ENCODE data around the gene TUBAL3. TPM values are rescaled to one million over a fixed set of nuclear protein-coding genes. Genes with fewer than 3 reads are reported as not detected.

Gene TUBAL3
- total and polyA plus RNA-seq, 2 donors (not counting 1 experiment from before 2014, with no cell fraction given): not detected

GRCh38 chr10:5423771-5424170, 19.1 kb upstream of the TUBAL3 start:
- DNase-seq (ENCODE audit: low read depth in 2 of 2): peak in 1 of 2 donors; percentile 72

DNA sequence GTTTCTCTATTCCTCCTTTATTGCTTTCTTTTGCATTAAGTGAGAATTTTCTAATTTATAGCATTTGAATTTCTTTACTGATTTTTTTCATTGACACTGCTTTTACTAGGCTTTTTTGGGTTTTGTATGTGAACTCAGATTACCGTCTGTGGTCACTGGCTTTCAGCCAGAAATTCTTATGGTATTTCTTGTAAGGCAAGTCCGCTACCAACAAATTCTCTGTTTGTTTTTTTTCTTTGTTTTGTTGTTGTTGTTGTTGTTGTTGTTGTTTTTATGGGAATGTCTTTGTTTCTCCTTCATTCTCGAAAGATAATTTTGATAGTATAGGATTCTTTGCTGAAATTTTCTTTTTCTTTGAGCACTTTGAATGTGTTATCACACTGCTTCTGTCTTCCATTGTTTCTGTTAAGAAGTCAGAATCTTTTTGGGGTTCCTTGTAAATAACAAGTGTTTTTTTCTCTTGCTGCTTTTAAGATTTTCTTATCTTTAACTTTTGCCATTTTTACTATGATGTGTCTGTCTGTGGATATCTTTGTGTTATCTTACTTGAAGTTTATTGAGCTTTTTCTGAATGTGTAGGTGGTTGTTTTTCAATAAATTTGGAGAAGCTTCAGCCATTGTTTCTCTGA, 15.0 kb upstream of the TUBAL3 start:
- Histone ChIP-seq H3K4me2 (ENCODE audit: extremely low read depth, insufficient read depth, low read length) (no peak overlapping the region), H3K27ac (ENCODE audit: insufficient read depth, low read length) (no peak overlapping the region), H3K27me3 (ENCODE audit: control insufficient read depth, insufficient read depth, low read length) (no peaks in the 10 kb centered on the region), H3K4me3 (replicated peaks in 1 of 4; ENCODE audit: control extremely low read depth in 1 of 4, insufficient read depth in 1 of 4, low read depth in 3 of 4, low read length in 4 of 4) (no peak overlapping the region), H3K9ac (ENCODE audit: insufficient read depth, low read length) (no peak overlapping the region), H4K20me1 (ENCODE audit: control insufficient read depth, extremely low read depth, insufficient read depth, low read length) (no peaks in the 10 kb centered on the region), H3K36me3 (ENCODE audit: control insufficient read depth, insufficient read depth, low read length) (no peaks in the 10 kb centered on the region), H3K4me1 (ENCODE audit: control insufficient read depth, extremely low read depth, insufficient read depth, low read length) (no peaks in the 10 kb centered on the region), H2AFZ (ENCODE audit: low read length) (no peak overlapping the region), H3K79me2 (ENCODE audit: control insufficient read depth, insufficient read depth, low read length) (peaks cover 74% of the 10 kb centered on the region), H3K9me3 (ENCODE audit: control insufficient read depth, insufficient read depth, low read depth, low read length) (no peaks in the 10 kb centered on the region)
- DNase-seq (ENCODE audit: low read depth in 2 of 2): peak in 1 of 2 donors; percentile 71
- TF ChIP-seq, protein P1, sequence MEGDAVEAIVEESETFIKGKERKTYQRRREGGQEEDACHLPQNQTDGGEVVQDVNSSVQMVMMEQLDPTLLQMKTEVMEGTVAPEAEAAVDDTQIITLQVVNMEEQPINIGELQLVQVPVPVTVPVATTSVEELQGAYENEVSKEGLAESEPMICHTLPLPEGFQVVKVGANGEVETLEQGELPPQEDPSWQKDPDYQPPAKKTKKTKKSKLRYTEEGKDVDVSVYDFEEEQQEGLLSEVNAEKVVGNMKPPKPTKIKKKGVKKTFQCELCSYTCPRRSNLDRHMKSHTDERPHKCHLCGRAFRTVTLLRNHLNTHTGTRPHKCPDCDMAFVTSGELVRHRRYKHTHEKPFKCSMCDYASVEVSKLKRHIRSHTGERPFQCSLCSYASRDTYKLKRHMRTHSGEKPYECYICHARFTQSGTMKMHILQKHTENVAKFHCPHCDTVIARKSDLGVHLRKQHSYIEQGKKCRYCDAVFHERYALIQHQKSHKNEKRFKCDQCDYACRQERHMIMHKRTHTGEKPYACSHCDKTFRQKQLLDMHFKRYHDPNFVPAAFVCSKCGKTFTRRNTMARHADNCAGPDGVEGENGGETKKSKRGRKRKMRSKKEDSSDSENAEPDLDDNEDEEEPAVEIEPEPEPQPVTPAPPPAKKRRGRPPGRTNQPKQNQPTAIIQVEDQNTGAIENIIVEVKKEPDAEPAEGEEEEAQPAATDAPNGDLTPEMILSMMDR (conservative IDR thresholded peaks at IDR 0.05 in 1 of 2, IDR thresholded peaks at IDR 0.05 in 1 of 2; ENCODE audit: low read depth in 1 of 2, low read length in 2 of 2): no peak
- TF ChIP-seq EZH2 (IDR thresholded peaks at IDR 0.05; ENCODE audit: low read length, missing control alignments): no peak

More at GRCh38 chr10:5423771-5424170, 19.1 kb upstream of the TUBAL3 start:
- H3K4me2 ChIP-seq (ENCODE audit: extremely low read depth, insufficient read depth, low read length): no peak overlapping the region
- H3K27ac ChIP-seq (ENCODE audit: insufficient read depth, low read length): no peak overlapping the region
- H3K9ac ChIP-seq (ENCODE audit: insufficient read depth, low read length): no peak overlapping the region
- no peaks in the 10 kb centered on the region for H3K9me3 ChIP-seq (ENCODE audit: control insufficient read depth, insufficient read depth, low read depth, low read length)
- H3K4me3 ChIP-seq (replicated peaks in 1 of 4; ENCODE audit: control extremely low read depth in 1 of 4, insufficient read depth in 1 of 4, low read depth in 3 of 4, low read length in 4 of 4): no peak overlapping the region
- H4K20me1 ChIP-seq (ENCODE audit: control insufficient read depth, extremely low read depth, insufficient read depth, low read length): no peaks in the 10 kb centered on the region
- TF ChIP-seq, protein P1 (conservative IDR thresholded peaks at IDR 0.05 in 1 of 2, IDR thresholded peaks at IDR 0.05 in 1 of 2; ENCODE audit: low read depth in 1 of 2, low read length in 2 of 2): no peak
- no peak for TF ChIP-seq EZH2 (IDR thresholded peaks at IDR 0.05; ENCODE audit: low read length, missing control alignments)
- H2AFZ ChIP-seq (ENCODE audit: low read length): no peak overlapping the region
- no peaks in the 10 kb centered on the region for H3K27me3 ChIP-seq (ENCODE audit: control insufficient read depth, insufficient read depth, low read length)
- no peaks in the 10 kb centered on the region for H3K36me3 ChIP-seq (ENCODE audit: control insufficient read depth, insufficient read depth, low read length)
- peaks cover 42% of the 10 kb centered on the region for H3K79me2 ChIP-seq (ENCODE audit: control insufficient read depth, insufficient read depth, low read length)
- no peaks in the 10 kb centered on the region for H3K4me1 ChIP-seq (ENCODE audit: control insufficient read depth, extremely low read depth, insufficient read depth, low read length)

DNA sequence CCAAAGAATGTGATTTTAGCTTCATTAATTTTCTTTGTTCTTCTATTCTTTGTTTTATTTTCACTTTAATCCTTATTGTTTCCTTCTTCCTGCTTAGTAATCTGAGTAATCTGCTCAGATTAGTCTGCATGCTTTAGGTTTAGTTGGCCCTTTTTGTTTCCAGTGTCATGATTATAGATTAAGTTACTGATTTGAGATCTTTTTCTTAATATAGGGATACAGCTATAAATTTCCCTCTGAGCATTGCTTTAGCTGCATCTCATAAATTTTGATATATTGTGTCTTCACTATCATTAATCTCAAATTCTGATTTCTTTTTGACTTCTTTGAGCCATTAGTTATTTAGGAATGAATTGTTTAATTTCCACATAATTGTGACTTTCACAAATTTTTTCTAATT, 14.0 kb upstream of the TUBAL3 start:
- no peak overlapping the region for H3K9ac ChIP-seq (ENCODE audit: insufficient read depth, low read length)
- H3K4me2 ChIP-seq (ENCODE audit: extremely low read depth, insufficient read depth, low read length): no peak overlapping the region
- H3K4me3 ChIP-seq (replicated peaks in 1 of 4; ENCODE audit: control extremely low read depth in 1 of 4, insufficient read depth in 1 of 4, low read depth in 3 of 4, low read length in 4 of 4): no peak overlapping the region
- no peak overlapping the region for H3K27ac ChIP-seq (ENCODE audit: insufficient read depth, low read length)
- H4K20me1 ChIP-seq (ENCODE audit: control insufficient read depth, extremely low read depth, insufficient read depth, low read length): no peaks in the 10 kb centered on the region
- H3K79me2 ChIP-seq (ENCODE audit: control insufficient read depth, insufficient read depth, low read length): peaks cover 82% of the 10 kb centered on the region
- H2AFZ ChIP-seq (ENCODE audit: low read length): no peak overlapping the region
- no peak for DNase-seq (ENCODE audit: low read depth in 2 of 2)
- TF ChIP-seq EZH2 (IDR thresholded peaks at IDR 0.05; ENCODE audit: low read length, missing control alignments): no peak
- TF ChIP-seq, protein P1 (conservative IDR thresholded peaks at IDR 0.05 in 1 of 2, IDR thresholded peaks at IDR 0.05 in 1 of 2; ENCODE audit: low read depth in 1 of 2, low read length in 2 of 2): no peak
- H3K27me3 ChIP-seq (ENCODE audit: control insufficient read depth, insufficient read depth, low read length): no peaks in the 10 kb centered on the region
- no peaks in the 10 kb centered on the region for H3K4me1 ChIP-seq (ENCODE audit: control insufficient read depth, extremely low read depth, insufficient read depth, low read length)
- H3K9me3 ChIP-seq (ENCODE audit: control insufficient read depth, insufficient read depth, low read depth, low read length): no peaks in the 10 kb centered on the region
- no peaks in the 10 kb centered on the region for H3K36me3 ChIP-seq (ENCODE audit: control insufficient read depth, insufficient read depth, low read length)

Data from fibroblast of lung (primary cell).